ENCODE measurements around the gene TENM3.

GRCh38 chr4:182604953-182605352, 361.8 kb downstream of the TENM3 start:
- TF ChIP-seq CTCF (IDR thresholded peaks at IDR 0.05), result no peak
- TF ChIP-seq POLR2A (IDR thresholded peaks at IDR 0.05), result no peak

Measured in Peyer's patch (tissue), 4 donors.